Pancreas (tissue), 10 donors: Measurements from ENCODE around the gene KIF20B. TPM values are rescaled to one million over a fixed set of nuclear protein-coding genes. Genes with fewer than 3 reads are reported as not detected.
A peak's percentile ranks its signal among the peaks of the same experiment; 100 is the strongest.

Source experiments
- ATAC-seq, 4 donors: fragments of 200-7000 bp; cut with Tn5 transposase; one replicate each; pipeline versions ENCODE4 v1.8.0 to v1.9.1; 2020; ENCODE audit warnings: mild to moderate bottlenecking in 4 of 4, moderate library complexity in 4 of 4
- DNase-seq, 6 donors: peaks; one replicate each; pipeline ENCODE4 v3.0.0-alpha.2; 2020
- FAIRE-seq: peaks from 2 replicates; lab custom pipeline; 2012; peaks lifted over from hg19 to GRCh38; lab: Jason Lieb, UNC
- H3K27ac ChIP-seq, 4 donors: fragments of 200-600 bp; sonication (generic); 1 replicate in 3 of 4; 2 replicates in 1 of 4; pipeline versions ENCODE4 v1.5.0 to v1.8.0; 2020
- H3K27me3 ChIP-seq, 4 donors: fragments of 200-600 bp; one replicate each; pipeline ENCODE4 v1.8.0; 2021
- H3K36me3 ChIP-seq, 3 donors: fragments of 200-600 bp; sonication (generic) in 1 of 3; one replicate each; pipeline versions ENCODE4 v1.5.0 to v1.8.0; 2020 to 2021
- H3K4me1 ChIP-seq, 3 donors: fragments of 200-600 bp; one replicate each; pipeline ENCODE4 v1.8.0; 2021
- H3K4me3 ChIP-seq, 4 donors: fragments of 200-600 bp; sonication (generic) in 2 of 4; one replicate each; pipeline versions ENCODE4 v1.5.0 to v1.8.0; 2020 to 2021
- H3K9me3 ChIP-seq, 4 donors: fragments of 200-600 bp; one replicate each; pipeline ENCODE4 v1.8.0; 2021
- CTCF ChIP-seq, 4 donors: fragments of 200-600 bp; sonication (generic) in 3 of 4; IDR thresholded peaks; one replicate each; pipeline versions ENCODE4 v1.5.0 to v1.8.0; 2021; ENCODE audit warnings: antibody characterized with exemption in 4 of 4
- WGBS, 2 donors: extraction: QIAGEN DNeasy Blood & Tissue Kit; methylation state at CpG; one replicate each; pipeline ENCODE4 v1.1.7; 2013; 5-methylcytosine and 5-hydroxymethylcytosine counted together
- intact Hi-C, 3 donors: fragments of 100-400 bp; cut with DNase I; formaldehyde crosslinking; loops; one replicate each; pipeline versions ENCODE4 v1.11.1 to v1.14.2; 2022
- polyA plus RNA-seq, 2 donors: library from polyadenylated mRNA; stranded (reverse); fragments of 200-250 nt; gene quantifications; one replicate each; pipeline ENCODE4 v1.2.3, GENCODE V29; 2013
- total RNA-seq, 6 donors: library from RNA; stranded (reverse); fragmentation: NEBNext Ultra II Directional in 4 of 6; extraction: Animal tissue kit (Norgen Biotek cat#: 25700) in 4 of 6; gene quantifications; one replicate each; pipeline versions ENCODE4 v1.2.1 to v1.2.4, GENCODE V29; 2021 to 2023
- donor health status: healthy with polysubstance abuse.
- donor health status: DM: no; HTN: no; CAD: no; lungs with moderate emphysema.
- donor health status: DM: no; HTN: no; CAD: no.
- donor health status: control.
- donor health status: control.
- donor health status: Bipolar disorder and iron deficiency.
- donor health status: DM: yes; HTN: yes; CAD: no.
- donor health status: DM: no; HTN: no; CAD: no.
- donor health status: DM: no; HTN: no; CAD: no.
- donor health status: DM: yes; HTN: yes; CAD: no.

Gene KIF20B
- total and polyA plus RNA-seq, 8 donors: 0.34 to 2.5 (median 1.3) TPM

GRCh38 chr10:89670926-89671325 lies 30.5 kb upstream of the KIF20B start:
- 80 to 88% methylated on average over 1 of the region's 1 CpG for WGBS, 2 donors
- DNase-seq (no peak), ATAC-seq (no peak), FAIRE-seq (no peak)
- Histone ChIP-seq H3K27me3 (no peaks in the 10 kb centered on the region), H3K4me3 (no peak overlapping the region), H3K27ac (no peak overlapping the region), H3K36me3 (no peaks in the 10 kb centered on the region), H3K9me3 (no peaks in the 10 kb centered on the region), H3K4me1 (no peaks in the 10 kb centered on the region)
- intact Hi-C loops: no loop called here
- no peak for TF ChIP-seq CTCF (IDR thresholded peaks at IDR 0.05)

DNA sequence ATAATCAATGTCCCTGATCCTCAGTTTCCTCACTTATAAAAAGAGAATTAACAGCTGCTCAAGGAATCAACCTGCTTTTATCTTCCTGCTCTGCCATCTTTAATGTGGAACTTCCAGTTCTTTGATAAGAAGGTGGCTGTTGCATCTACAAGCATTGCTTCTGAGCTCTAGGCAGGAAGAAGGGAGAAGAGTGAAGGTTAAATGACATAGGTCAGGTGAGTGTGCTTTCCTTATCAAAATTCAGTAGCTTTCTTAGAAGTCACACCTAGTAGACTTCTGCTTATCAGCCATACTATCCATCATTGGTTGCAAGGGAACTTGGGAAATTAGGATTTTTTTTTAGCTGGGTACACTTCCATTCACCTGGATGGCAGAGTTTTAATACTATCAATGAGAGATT lies 24.0 kb upstream of the KIF20B start:
- Histone ChIP-seq H3K4me3 (no peak overlapping the region), H3K27ac (no peak overlapping the region), H3K4me1 (no peaks in the 10 kb centered on the region), H3K9me3 (no peaks in the 10 kb centered on the region), H3K36me3 (no peaks in the 10 kb centered on the region), H3K27me3 (no peaks in the 10 kb centered on the region)
- intact Hi-C loops: no loop called here
- no peak for FAIRE-seq
- no peak for ATAC-seq
- no peak for TF ChIP-seq CTCF (IDR thresholded peaks at IDR 0.05)
- no peak for DNase-seq

- no peak for FAIRE-seq
- 86 to 92% methylated on average over 3 of the region's 3 CpGs for WGBS, 2 donors
Observed at GRCh38 chr10:89679986-89680385, 21.4 kb upstream of the KIF20B start.

DNA sequence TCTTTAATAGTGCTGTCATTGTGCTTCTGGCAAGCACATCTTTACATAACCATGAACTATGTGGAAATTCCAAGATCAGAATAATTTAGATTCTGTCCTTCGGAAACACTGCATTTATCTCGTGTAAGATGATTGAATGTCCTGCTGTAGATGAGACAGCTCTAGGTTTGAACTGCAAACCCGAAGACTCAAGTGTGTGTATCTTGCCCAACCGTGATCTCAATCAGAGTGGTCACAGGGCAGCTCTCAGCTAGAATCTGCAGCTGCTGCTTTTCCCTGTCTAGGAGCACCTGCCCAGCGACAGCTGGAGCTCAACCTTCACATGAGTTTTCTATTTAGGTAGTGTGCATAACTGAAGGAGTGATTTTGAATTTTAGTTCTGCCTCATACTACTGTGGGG lies 17.5 kb upstream of the KIF20B start:
- intact Hi-C loops: no loop called here

More at GRCh38 chr10:89679986-89680385, 21.4 kb upstream of the KIF20B start:
- H3K4me3 ChIP-seq: no peak overlapping the region
- H3K4me1 ChIP-seq: peaks cover 0 to 5% (median 3%) of the 10 kb centered on the region in 3 donors
- H3K27me3 ChIP-seq: no peaks in the 10 kb centered on the region
- no peak for TF ChIP-seq CTCF (IDR thresholded peaks at IDR 0.05)
- DNase-seq (no peak), ATAC-seq (no peak)
- H3K9me3 ChIP-seq: no peaks in the 10 kb centered on the region
- intact Hi-C loops: no loop called here
- no peak overlapping the region for H3K27ac ChIP-seq
- H3K36me3 ChIP-seq: no peaks in the 10 kb centered on the region

More for the DNA sequence above, 17.5 kb upstream of the KIF20B start:
- DNase-seq: peak in 5 of 6 donors; percentile 45 to 63 (median 52)
- FAIRE-seq: no peak
- H3K4me1 ChIP-seq: peaks cover 3 to 7% (median 5%) of the 10 kb centered on the region in 3 donors
- no peaks in the 10 kb centered on the region for H3K27me3 ChIP-seq
- WGBS, 2 donors: 16 to 19% methylated on average over 5 of the region's 5 CpGs
- ATAC-seq: peak; percentile 90 to 95 (median 92)
- H3K27ac ChIP-seq: no peak overlapping the region
- no peak for TF ChIP-seq CTCF (IDR thresholded peaks at IDR 0.05)
- no peak overlapping the region for H3K4me3 ChIP-seq
- H3K36me3 ChIP-seq: no peaks in the 10 kb centered on the region
- H3K9me3 ChIP-seq: no peaks in the 10 kb centered on the region
